ENCODE measurements around the gene GRM8.

The GRM8 gene

DNA sequence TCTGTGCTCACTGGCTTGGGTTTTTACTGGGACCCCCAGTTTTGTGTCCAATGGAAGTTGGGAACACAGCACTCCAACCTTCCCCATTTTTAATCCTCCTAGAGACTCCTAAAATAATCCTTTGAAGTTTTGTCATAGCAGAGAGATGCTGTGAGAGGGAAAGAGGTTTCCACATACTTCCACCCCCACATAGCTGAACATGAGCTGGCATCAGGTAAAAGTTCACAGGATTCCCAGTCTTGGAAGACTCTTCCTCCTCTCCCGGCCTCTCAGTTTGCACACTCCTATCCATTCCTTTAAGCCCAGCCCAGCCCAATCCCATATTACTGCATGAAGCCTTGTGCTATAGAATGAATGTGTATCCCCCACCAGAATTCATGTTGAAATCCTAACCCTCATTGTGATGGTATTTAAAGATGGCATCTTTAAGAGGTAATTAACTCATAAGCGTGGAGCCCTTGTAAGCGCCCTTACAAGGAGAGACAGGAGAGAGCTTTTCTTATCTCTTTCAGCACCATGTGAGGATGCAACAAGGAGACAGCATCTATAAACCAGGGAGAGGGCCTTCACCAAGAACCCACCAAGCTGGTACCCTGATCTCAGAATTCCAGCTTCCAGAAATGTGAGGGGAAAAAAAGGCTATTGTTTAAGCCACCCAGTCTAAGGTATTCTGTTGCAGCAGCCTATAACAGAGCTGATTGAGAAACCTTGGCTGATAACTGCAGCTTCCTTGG, 22.4 kb downstream of the GRM8 start:
- DNase-seq (ENCODE audit: low read depth) = no peak

DNA sequence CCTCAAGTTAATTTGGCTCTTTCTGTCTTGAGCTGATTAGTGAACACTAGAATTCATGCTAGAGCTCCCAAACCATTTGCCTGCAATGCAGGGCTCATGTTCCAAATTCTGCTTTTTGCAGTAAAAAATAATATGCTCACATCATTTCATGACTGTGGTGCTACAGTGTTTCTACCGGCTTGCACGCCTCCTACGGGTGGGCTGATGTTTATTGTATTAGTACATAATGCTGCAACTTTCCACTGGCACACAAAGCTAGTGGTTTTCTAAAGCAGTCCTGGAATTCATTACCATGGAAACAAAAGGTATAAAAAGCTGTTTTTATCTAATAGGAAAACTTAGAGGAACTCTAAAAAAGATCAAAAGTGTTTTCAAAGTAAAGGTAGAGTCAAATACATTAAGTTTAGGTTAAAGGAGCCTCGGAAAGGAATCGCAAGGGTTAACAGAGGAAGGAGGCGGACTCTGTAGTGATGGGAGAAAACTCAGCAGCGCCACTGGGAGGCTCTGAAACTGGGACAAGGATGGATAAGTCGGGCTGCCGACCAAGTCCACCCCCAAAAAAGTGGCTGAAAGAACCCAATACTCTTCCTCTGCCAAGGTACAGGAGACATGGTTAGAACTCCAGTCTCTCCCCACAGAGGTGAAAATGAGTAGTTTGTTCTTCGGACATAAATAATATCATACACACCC, 25.9 kb downstream of the GRM8 start:
- DNase-seq (ENCODE audit: low read depth) = no peak

- DNase-seq (ENCODE audit: low read depth) = no peak
Observed at GRCh38 chr7:127221731-127222130, 31.0 kb downstream of the GRM8 start.

- no peak for DNase-seq (ENCODE audit: low read depth)
Observed at GRCh38 chr7:127214956-127215718, 37.6 kb downstream of the GRM8 start.

DNA sequence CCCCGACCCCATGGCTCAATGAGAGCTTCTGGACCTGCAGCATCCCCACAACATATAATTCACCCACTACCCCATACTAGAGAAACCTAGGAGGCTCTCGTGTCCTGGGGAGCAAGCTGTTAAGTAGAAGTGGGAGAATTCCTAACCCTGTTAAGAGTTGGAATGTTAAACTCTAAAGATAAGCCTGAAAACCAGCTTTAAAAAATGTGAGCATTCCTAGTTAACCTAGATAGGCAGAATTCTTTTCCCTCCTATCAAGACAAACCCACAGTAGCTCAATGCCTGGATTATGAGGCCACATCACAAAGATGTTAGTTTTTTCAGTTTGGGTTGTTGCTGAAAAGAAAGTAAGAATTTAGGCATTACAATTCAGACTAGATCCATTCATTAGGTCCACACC, 42.9 kb downstream of the GRM8 start:
- no peak for DNase-seq (ENCODE audit: low read depth)

- no peak for DNase-seq (ENCODE audit: low read depth)
Observed at GRCh38 chr7:127208860-127209259, 43.9 kb downstream of the GRM8 start.

GRCh38 chr7:127208351-127208750, 44.4 kb downstream of the GRM8 start:
- no peak for DNase-seq (ENCODE audit: low read depth)

GRCh38 chr7:127207806-127208205, 44.9 kb downstream of the GRM8 start:
- DNase-seq (ENCODE audit: low read depth) = no peak

- no peak for DNase-seq (ENCODE audit: low read depth)
Observed at GRCh38 chr7:127207230-127207629, 45.5 kb downstream of the GRM8 start.

- no peak for DNase-seq (ENCODE audit: low read depth)
Observed at GRCh38 chr7:127194571-127194970, 58.2 kb downstream of the GRM8 start.

- no peak for DNase-seq (ENCODE audit: low read depth)
Observed at GRCh38 chr7:127189886-127190285, 62.9 kb downstream of the GRM8 start.

DNA sequence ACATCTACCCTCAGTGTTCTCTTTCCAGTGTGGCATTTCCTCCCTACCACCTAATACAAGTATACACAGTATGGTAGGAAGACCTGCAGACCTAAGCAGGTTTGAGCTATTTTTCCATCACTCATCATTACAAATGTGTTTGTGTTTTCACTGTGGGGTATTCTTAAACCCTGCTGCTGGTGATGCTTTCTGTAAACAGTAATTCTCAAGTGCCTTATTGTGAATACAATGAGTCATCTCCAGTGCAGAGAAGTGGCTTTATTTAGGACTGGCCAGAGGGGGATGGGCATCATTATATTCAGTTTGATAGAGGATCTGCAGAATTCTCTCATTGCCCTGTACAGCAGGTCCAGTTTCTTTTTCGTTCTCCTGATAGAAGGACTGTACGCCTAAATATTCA, 63.7 kb downstream of the GRM8 start:
- DNase-seq (ENCODE audit: low read depth) = no peak

- DNase-seq (ENCODE audit: low read depth) = no peak
Observed at GRCh38 chr7:127187740-127188139, 65.0 kb downstream of the GRM8 start.

GRCh38 chr7:127186686-127187085, 66.1 kb downstream of the GRM8 start:
- no peak for DNase-seq (ENCODE audit: low read depth)

DNA sequence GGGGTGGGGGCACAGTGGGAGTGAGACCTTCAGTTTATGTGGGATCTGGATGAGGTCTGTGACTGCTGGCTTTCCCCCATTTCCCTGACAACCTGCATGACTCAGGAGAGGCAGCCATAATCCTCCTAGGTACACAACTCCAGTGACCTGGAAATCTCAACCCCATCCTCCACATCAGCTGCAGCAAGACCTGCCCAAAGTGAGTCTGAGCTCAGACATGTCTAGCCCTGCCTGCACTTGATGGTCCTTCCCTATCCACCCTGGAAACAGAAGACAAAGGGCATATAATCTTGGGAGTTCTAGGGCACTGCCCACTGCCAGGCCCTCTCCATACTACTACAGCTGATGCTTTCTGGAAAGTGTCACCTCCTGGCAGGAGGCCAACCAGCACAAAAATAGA, 75.6 kb downstream of the GRM8 start:
- no peak for DNase-seq (ENCODE audit: low read depth)

- no peak for DNase-seq (ENCODE audit: low read depth)
Observed at GRCh38 chr7:127162366-127162765, 90.4 kb downstream of the GRM8 start.

DNA sequence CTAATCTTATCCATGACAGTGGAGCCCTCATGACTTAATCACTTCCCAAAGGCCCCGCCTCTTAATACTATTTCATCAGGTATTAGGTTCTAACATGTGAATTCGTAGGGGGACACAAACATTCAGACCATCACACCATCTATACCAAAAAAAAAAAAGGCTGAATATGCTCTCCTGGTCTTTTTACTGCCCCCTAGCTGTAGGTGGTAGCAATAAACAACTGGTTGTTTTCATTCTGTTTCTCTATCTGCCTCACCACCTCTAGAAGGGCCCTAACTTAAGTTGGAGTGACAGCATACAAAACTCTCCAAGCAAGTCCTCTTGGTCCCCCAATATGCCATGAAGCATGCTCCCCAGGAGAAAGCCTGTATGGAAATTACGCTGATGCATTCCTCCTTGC, 94.1 kb downstream of the GRM8 start:
- no peak for DNase-seq (ENCODE audit: low read depth)

DNA sequence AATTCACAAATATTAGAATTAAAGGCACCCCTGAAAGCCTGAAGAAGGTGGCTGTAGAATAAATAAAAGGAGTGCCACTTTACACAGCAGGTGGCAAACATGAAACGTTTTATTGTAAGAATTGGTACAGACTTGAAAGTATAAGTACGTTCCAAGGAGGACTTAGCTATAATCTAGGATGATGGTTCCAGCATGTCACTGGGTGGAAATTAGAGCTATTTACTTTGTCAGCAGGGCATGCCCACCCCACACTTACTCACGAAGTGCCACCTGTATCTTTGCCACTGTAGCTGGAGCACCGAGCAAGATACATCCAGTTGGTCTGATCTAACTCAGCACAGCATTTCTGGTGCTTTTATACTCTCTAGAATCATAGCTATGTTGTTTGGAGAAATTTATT, 97.8 kb downstream of the GRM8 start:
- no peak for DNase-seq (ENCODE audit: low read depth)

- no peak for DNase-seq (ENCODE audit: low read depth)
Observed at GRCh38 chr7:127154101-127154500, 98.6 kb downstream of the GRM8 start.

- DNase-seq (ENCODE audit: low read depth) = no peak
Observed at GRCh38 chr7:127153315-127153714, 99.4 kb downstream of the GRM8 start.

DNA sequence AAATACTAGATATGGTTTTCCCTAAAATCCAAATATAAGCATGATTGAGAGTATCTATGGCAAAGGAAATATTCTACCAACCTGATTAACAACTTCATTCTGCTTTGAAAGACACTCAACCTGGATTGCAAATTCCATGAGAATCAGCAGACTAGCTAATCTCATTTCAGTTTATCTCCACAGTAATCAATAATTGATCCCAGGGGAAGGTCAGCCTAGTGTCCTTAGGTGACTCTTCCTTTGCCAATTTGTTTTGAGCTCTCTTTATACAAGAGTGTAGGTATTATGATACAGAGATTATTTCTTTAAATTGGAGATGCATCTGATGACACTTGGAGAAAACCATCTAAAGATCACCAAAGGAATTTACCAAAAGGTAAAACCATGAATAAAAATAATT, 100.3 kb downstream of the GRM8 start:
- DNase-seq (ENCODE audit: low read depth) = no peak

DNA sequence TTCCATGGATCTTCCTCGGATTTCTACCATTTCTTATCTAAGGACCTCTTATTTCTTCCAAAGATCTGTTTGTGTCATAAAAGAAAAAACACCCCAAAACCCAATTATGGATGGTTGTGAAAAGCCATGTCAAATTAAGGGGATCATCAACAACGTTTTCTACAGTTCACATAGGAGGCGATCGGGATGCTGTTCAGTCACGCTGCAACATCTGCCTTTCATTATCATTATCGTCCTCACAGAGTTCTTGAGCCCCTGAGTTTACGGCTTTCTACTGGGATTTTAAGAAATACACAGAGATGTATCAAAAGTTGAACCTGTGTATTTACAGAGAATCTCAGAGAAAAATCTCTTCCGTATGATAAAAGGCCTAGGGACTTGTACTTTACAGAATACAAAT, 101.4 kb downstream of the GRM8 start:
- no peak for DNase-seq (ENCODE audit: low read depth)

- no peak for DNase-seq (ENCODE audit: low read depth)
Observed at GRCh38 chr7:127150543-127150942, 102.2 kb downstream of the GRM8 start.

All from GM04503 (cell line).